H9 (cell line): ENCODE results near the gene ARHGAP15. TPM values are rescaled to one million over a fixed set of nuclear protein-coding genes. Genes with fewer than 3 reads are reported as not detected.

Source experiments
- DNase-seq: peaks from one replicate; pipeline ENCODE4 v3.0.0-alpha.2; 2017
- H2AFZ ChIP-seq: one replicate; pipeline ENCODE4 v1.6.1; 2013; ENCODE audit warnings: mild to moderate bottlenecking, low read length, control low read depth, moderate library complexity
- H2AK5ac ChIP-seq: 2 replicates; pipeline ENCODE4 v1.6.1; 2013; ENCODE audit warnings: low read length, control low read depth, mixed read lengths; ENCODE audit not compliant: insufficient read length
- H2BK120ac ChIP-seq: one replicate; pipeline ENCODE4 v1.6.1; 2013; ENCODE audit warnings: low read depth, mild to moderate bottlenecking, low read length, control low read depth, inconsistent platforms; ENCODE audit not compliant: poor library complexity, severe bottlenecking
- H2BK12ac ChIP-seq: 2 replicates; pipeline ENCODE4 v1.6.1; 2013; ENCODE audit warnings: low read length, control low read depth, mixed read lengths, low read depth; ENCODE audit not compliant: insufficient read length
- H2BK15ac ChIP-seq: 2 replicates; pipeline ENCODE4 v1.6.1; 2013; ENCODE audit warnings: low read depth, low read length, control low read depth
- H2BK20ac ChIP-seq: one replicate; pipeline ENCODE4 v1.6.1; 2013; ENCODE audit warnings: low read depth, mild to moderate bottlenecking, low read length, control low read depth, inconsistent platforms; ENCODE audit not compliant: poor library complexity, severe bottlenecking
- H2BK5ac ChIP-seq: 2 replicates; pipeline ENCODE4 v1.6.1; 2013; ENCODE audit warnings: low read length, control low read depth, mixed read lengths; ENCODE audit not compliant: insufficient read length
- H3K14ac ChIP-seq: 2 replicates; pipeline ENCODE4 v1.6.1; 2013; ENCODE audit warnings: low read length, control low read depth; ENCODE audit not compliant: insufficient read depth
- H3K18ac ChIP-seq: 2 replicates; pipeline ENCODE4 v1.6.1; 2013; ENCODE audit warnings: low read depth, mild to moderate bottlenecking, mixed read lengths, low read length, control low read depth; ENCODE audit not compliant: insufficient read length
- H3K23ac ChIP-seq: 2 replicates; pipeline ENCODE4 v1.6.1; 2013; ENCODE audit warnings: low read length, control low read depth, mixed read lengths, low read depth; ENCODE audit not compliant: insufficient read length
- H3K23me2 ChIP-seq: 2 replicates; pipeline ENCODE4 v1.6.1; 2013; ENCODE audit warnings: low read depth, mild to moderate bottlenecking, mixed read lengths, low read length, control low read depth; ENCODE audit not compliant: insufficient read length, poor library complexity, severe bottlenecking
- H3K27ac ChIP-seq: 2 replicates; pipeline ENCODE4 v1.5.1; 2013; ENCODE audit warnings: low read length, control low read depth, mixed read lengths, low read depth; ENCODE audit not compliant: insufficient read length
- H3K27me3 ChIP-seq: 2 replicates; pipeline ENCODE4 v1.6.1; 2013; ENCODE audit warnings: low read length, control low read depth, inconsistent platforms; ENCODE audit not compliant: insufficient read depth
- H3K4ac ChIP-seq: 2 replicates; pipeline ENCODE4 v1.6.1; 2013; ENCODE audit warnings: low read depth, mild to moderate bottlenecking, control low read depth, inconsistent platforms, low read length, moderate library complexity
- H3K4me1 ChIP-seq: 2 replicates; pipeline ENCODE4 v1.6.1; 2013; ENCODE audit warnings: low read length, control low read depth, inconsistent platforms; ENCODE audit not compliant: insufficient read depth
- H3K4me2 ChIP-seq: 2 replicates; pipeline ENCODE4 v1.6.1; 2013; ENCODE audit warnings: low read length, control low read depth, mixed read lengths; ENCODE audit not compliant: insufficient read length, insufficient read depth
- H3K56ac ChIP-seq: 2 replicates; pipeline ENCODE4 v1.6.1; 2013; ENCODE audit warnings: low read depth, mild to moderate bottlenecking, mixed read lengths, low read length, control low read depth; ENCODE audit not compliant: insufficient read length
- H3K79me1 ChIP-seq: 2 replicates; pipeline ENCODE4 v1.6.1; 2013; ENCODE audit warnings: low read depth, mild to moderate bottlenecking, moderate library complexity, low read length, control low read depth, inconsistent platforms; ENCODE audit not compliant: insufficient read depth, poor library complexity, severe bottlenecking
- H3K79me2 ChIP-seq: 2 replicates; pipeline ENCODE4 v1.6.1; 2013; ENCODE audit warnings: low read length, control low read depth, inconsistent platforms; ENCODE audit not compliant: insufficient read depth
- H3K9ac ChIP-seq: 2 replicates; pipeline ENCODE4 v1.6.1; 2013; ENCODE audit warnings: low read length, control low read depth, mixed read lengths; ENCODE audit not compliant: insufficient read length; ENCODE audit errors: extremely low read depth
- H3K9me3 ChIP-seq: one replicate; pipeline ENCODE4 v1.6.1; 2013; ENCODE audit warnings: low read depth, low read length, inconsistent platforms; ENCODE audit not compliant: control insufficient read depth
- H3T11ph ChIP-seq: one replicate; pipeline ENCODE4 v1.6.1; 2013; ENCODE audit warnings: mild to moderate bottlenecking, low read length, control low read depth, inconsistent platforms
- H4K20me1 ChIP-seq: one replicate; pipeline ENCODE4 v1.6.1; 2013; ENCODE audit not compliant: control insufficient read depth, insufficient read length, insufficient read depth
- H4K5ac ChIP-seq: 2 replicates; pipeline ENCODE4 v1.6.1; 2013; ENCODE audit warnings: low read depth, mild to moderate bottlenecking, mixed read lengths, low read length, control low read depth; ENCODE audit not compliant: insufficient read length
- H4K8ac ChIP-seq: replicated peaks from 2 replicates; pipeline ENCODE4 v1.6.1; 2013; ENCODE audit warnings: low read length, control low read depth, mixed read lengths, low read depth; ENCODE audit not compliant: insufficient read length
- H4K91ac ChIP-seq: 2 replicates; pipeline ENCODE4 v1.6.1; 2013; ENCODE audit warnings: low read depth, mild to moderate bottlenecking, moderate library complexity, mixed read lengths, low read length, control low read depth; ENCODE audit not compliant: insufficient read length
- H3K27ac Mint-ChIP-seq, 3 experiments: 2 replicates in 2 of 3; 3 replicates in 1 of 3; pipeline ENCODE4 v1.8.0; 2020 to 2021; ENCODE audit warnings: mixed read lengths in 3 of 3, mild to moderate bottlenecking in 1 of 3, moderate library complexity in 1 of 3
- H3K27me3 Mint-ChIP-seq: 2 replicates; pipeline ENCODE4 v1.8.0; 2021; ENCODE audit warnings: low read depth, mild to moderate bottlenecking, moderate library complexity, mixed read lengths
- H3K36me3 Mint-ChIP-seq, 3 experiments: 2 replicates in 2 of 3; 3 replicates in 1 of 3; pipeline ENCODE4 v1.8.0; 2020 to 2021; ENCODE audit warnings: low read depth in 3 of 3, mixed read lengths in 3 of 3; ENCODE audit not compliant: insufficient read depth in 1 of 3
- H3K4me1 Mint-ChIP-seq, 2 experiments: 2 replicates each; pipeline ENCODE4 v1.8.0; 2020; ENCODE audit warnings: mixed read lengths in 2 of 2
- H3K4me3 Mint-ChIP-seq, 2 experiments: 2 replicates in 1 of 2; 3 replicates in 1 of 2; pipeline ENCODE4 v1.8.0; 2020 to 2021; ENCODE audit warnings: mild to moderate bottlenecking in 2 of 2, mixed read lengths in 2 of 2, moderate library complexity in 1 of 2
- H3K9me3 Mint-ChIP-seq, 2 experiments: 2 replicates in 1 of 2; 3 replicates in 1 of 2; pipeline ENCODE4 v1.8.0; 2020; ENCODE audit warnings: mild to moderate bottlenecking in 2 of 2, mixed read lengths in 2 of 2, moderate library complexity in 1 of 2
- CTCF ChIP-seq: fragments of 200-600 bp; sonication (generic); conservative IDR thresholded peaks from 3 replicates; pipeline ENCODE4 v1.8.0; 2021; ENCODE audit warnings: antibody characterized with exemption, mild to moderate bottlenecking
- WGBS: extraction: QIAGEN DNeasy Blood & Tissue Kit; methylation state at CpG from one replicate; pipeline ENCODE4 v1.1.7; 2013; ENCODE audit warnings: missing lambda C conversion rate, low lambda C conversion rate, mixed read lengths; ENCODE audit not compliant: insufficient read length; ENCODE audit errors: extremely low coverage; 5-methylcytosine and 5-hydroxymethylcytosine counted together
- total RNA-seq: library from RNA; stranded (reverse); gene quantifications from 2 replicates; pipeline ENCODE4 v1.2.1, GENCODE V29; 2021

The ARHGAP15 gene
- total RNA-seq, 1 experiment from 2014 or later = not detected

DNA sequence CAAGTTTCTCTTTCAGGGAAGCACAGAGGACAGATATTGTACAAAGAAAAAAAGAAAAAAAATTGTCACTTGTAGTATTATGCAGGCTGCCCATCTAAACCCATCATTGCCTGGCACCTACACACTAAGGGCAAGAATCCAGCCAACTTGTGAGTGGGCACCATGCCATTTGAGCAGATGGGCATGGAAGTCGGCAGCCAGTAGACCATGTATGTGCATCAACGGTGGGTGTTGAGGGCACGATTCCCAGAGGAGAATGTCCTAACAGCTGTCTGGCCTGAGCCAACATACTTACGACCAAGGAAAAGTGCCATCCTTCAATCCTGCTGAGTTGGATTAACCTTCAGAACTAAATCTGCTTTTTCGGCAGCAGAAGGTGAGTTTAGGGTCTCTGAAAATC is 63.9 kb downstream of the ARHGAP15 start:
- H3K27ac ChIP-seq = no peak overlapping the region
- H3K23ac ChIP-seq = no peak overlapping the region
- H3K36me3 Mint-ChIP-seq = no peaks in the 10 kb centered on the region
- H3K27me3 ChIP-seq = no peaks in the 10 kb centered on the region
- H3T11ph ChIP-seq = no peak overlapping the region
- H3K23me2 ChIP-seq = no peaks in the 10 kb centered on the region
- no peaks in the 10 kb centered on the region for H3K4me1 Mint-ChIP-seq
- H2BK12ac ChIP-seq = no peak overlapping the region
- H3K4me2 ChIP-seq = no peak overlapping the region
- no peak overlapping the region for H2BK5ac ChIP-seq
- no peaks in the 10 kb centered on the region for H3K9me3 ChIP-seq
- no peak overlapping the region for H4K5ac ChIP-seq
- H2BK20ac ChIP-seq = no peak overlapping the region
- no peak overlapping the region for H2BK120ac ChIP-seq
- H3K9ac ChIP-seq = no peak overlapping the region
- H4K91ac ChIP-seq = no peak overlapping the region
- no peak overlapping the region for H3K18ac ChIP-seq
- no peak overlapping the region for H3K4ac ChIP-seq
- no peak overlapping the region for H3K4me3 Mint-ChIP-seq
- WGBS = no CpG with 5 or more reads among the region's 5 CpGs
- H3K14ac ChIP-seq = no peak overlapping the region
- no peak for TF ChIP-seq CTCF
- H3K27me3 Mint-ChIP-seq = no peaks in the 10 kb centered on the region
- no peak for DNase-seq
- H2BK15ac ChIP-seq = no peak overlapping the region
- H3K4me1 ChIP-seq = no peaks in the 10 kb centered on the region
- no peaks in the 10 kb centered on the region for H3K79me1 ChIP-seq
- H2AFZ ChIP-seq = no peak overlapping the region
- no peak overlapping the region for H4K8ac ChIP-seq
- H3K27ac Mint-ChIP-seq = no peak overlapping the region
- H3K79me2 ChIP-seq = no peaks in the 10 kb centered on the region
- no peaks in the 10 kb centered on the region for H3K9me3 Mint-ChIP-seq
- H2AK5ac ChIP-seq = no peak overlapping the region
- no peaks in the 10 kb centered on the region for H4K20me1 ChIP-seq
- H3K56ac ChIP-seq = no peak overlapping the region
